ENCODE measurements around the gene LHFPL3. TPM values are rescaled to one million over a fixed set of nuclear protein-coding genes. Genes with fewer than 3 reads are reported as not detected.

LHFPL3 gene
- total and polyA plus RNA-seq, 9 of the 15 experiments (the other 6 are each of a cell fraction or from before 2014, with no cell fraction given) = 0.21 to 0.52 TPM; not detected in 7

DNA sequence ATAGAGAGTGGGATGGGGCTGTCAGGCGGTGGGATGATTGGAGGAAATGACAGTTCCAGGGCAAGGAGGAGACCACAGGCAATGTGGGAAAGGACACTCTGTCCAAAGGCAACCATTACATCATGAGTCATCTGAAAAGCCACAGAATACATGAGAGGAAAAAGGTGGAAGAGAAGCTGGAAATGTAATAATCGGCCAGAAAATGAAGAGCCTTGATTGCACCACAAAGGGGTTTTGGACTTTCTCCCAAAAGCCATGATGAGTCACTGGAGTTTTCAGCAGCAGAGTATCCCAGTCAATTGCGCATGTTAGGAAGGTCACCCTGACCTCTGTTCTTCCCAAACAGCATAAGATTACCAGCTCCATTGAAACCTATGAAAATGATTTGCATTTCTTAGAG, 222.0 kb downstream of the LHFPL3 start:
- Histone ChIP-seq H3K27ac (ENCODE audit: extremely low read depth, low read depth, low read length) (no peak overlapping the region), H3K4me3 (no peak overlapping the region), H3K9me3 (replicated peaks; ENCODE audit: control insufficient read depth, insufficient read depth, low read depth, low read length) (no peaks in the 10 kb centered on the region), H3K79me2 (ENCODE audit: control insufficient read depth, insufficient read depth, low read length) (no peaks in the 10 kb centered on the region), H4K20me1 (replicated peaks; ENCODE audit: control insufficient read depth, insufficient read depth, low read length) (no peaks in the 10 kb centered on the region), H3K9ac (ENCODE audit: insufficient read depth in 1 of 2, low read depth in 2 of 2, low read length in 2 of 2) (no peak overlapping the region), H3K4me2 (ENCODE audit: insufficient read depth, low read length) (no peak overlapping the region), H3K27me3 (ENCODE audit: control insufficient read depth in 2 of 2, insufficient read depth in 2 of 2, low read length in 2 of 2) (no peaks in the 10 kb centered on the region), H3K36me3 (ENCODE audit: control insufficient read depth, insufficient read depth, low read length) (no peaks in the 10 kb centered on the region), H3K9me1 (ENCODE audit: control insufficient read depth, insufficient read depth, low read length) (no peaks in the 10 kb centered on the region), H3K4me1 (replicated peaks in 1 of 2; ENCODE audit: control insufficient read depth in 2 of 2, insufficient read depth in 2 of 2, low read length in 2 of 2) (no peaks in the 10 kb centered on the region), H2AFZ (ENCODE audit: low read depth, low read length) (no peak overlapping the region)
- TF ChIP-seq HDAC6 (IDR thresholded peaks at IDR 0.05; ENCODE audit: low read depth, low read length) (no peak), PRPF4 (IDR thresholded peaks at IDR 0.05; ENCODE audit: insufficient read depth, low read depth, low read length, poor library complexity, severe bottlenecking) (no peak), SMAD3 (CRISPR knock-in tag; conservative IDR thresholded peaks at IDR 0.05) (no peak), C11orf30 (IDR thresholded peaks at IDR 0.05; ENCODE audit: low read depth) (no peak)
- TF ChIP-seq, protein P1, sequence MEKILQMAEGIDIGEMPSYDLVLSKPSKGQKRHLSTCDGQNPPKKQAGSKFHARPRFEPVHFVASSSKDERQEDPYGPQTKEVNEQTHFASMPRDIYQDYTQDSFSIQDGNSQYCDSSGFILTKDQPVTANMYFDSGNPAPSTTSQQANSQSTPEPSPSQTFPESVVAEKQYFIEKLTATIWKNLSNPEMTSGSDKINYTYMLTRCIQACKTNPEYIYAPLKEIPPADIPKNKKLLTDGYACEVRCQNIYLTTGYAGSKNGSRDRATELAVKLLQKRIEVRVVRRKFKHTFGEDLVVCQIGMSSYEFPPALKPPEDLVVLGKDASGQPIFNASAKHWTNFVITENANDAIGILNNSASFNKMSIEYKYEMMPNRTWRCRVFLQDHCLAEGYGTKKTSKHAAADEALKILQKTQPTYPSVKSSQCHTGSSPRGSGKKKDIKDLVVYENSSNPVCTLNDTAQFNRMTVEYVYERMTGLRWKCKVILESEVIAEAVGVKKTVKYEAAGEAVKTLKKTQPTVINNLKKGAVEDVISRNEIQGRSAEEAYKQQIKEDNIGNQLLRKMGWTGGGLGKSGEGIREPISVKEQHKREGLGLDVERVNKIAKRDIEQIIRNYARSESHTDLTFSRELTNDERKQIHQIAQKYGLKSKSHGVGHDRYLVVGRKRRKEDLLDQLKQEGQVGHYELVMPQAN (IDR thresholded peaks at IDR 0.05; ENCODE audit: borderline replicate concordance) = no peak
- FAIRE-seq (no peak), ATAC-seq (no peak), DNase-seq (ENCODE audit: extremely low read depth in 1 of 4, low spot score in 3 of 4) (no peak)
- no TSS peak for BruUV-seq (replicated peaks)
- ChIA-PET CTCF (ENCODE audit: low intra/inter-chr PET ratio) (no interaction called here), POLR2A (no interaction called here)
- in situ Hi-C loops (cut with MboI) (no loop called here), intact Hi-C loops (cut with micrococcal nuclease) (no loop called here)
- 0% methylated on average over 3 of the region's 3 CpGs for WGBS (ENCODE audit: insufficient coverage, low coverage, missing lambda C conversion rate)

All from K562 (cell line).